ENCODE measurements around the gene DOK1. TPM values are rescaled to one million over a fixed set of nuclear protein-coding genes. Genes with fewer than 3 reads are reported as not detected.
A peak's percentile ranks its signal among the peaks of the same experiment; 100 is the strongest.

DOK1 gene
- total RNA-seq, 4 donors from 2014 or later, result 11.9 to 26.5 (median 19.3) TPM

- no peak overlapping the region for H3K27ac ChIP-seq (replicated peaks in 1 of 4)
- H3K36me3 ChIP-seq, result peaks cover 24 to 34% (median 30%) of the 10 kb centered on the region in 4 donors
- 97% methylated on average over 9 of the region's 11 CpGs for WGBS
- H3K4me3 ChIP-seq, result no peak overlapping the region
- peaks cover 24 to 38% (median 32%) of the 10 kb centered on the region in 4 donors for H3K4me1 ChIP-seq
- no peak for DNase-seq (ENCODE audit: extremely low spot score)
- TF ChIP-seq EP300 (IDR thresholded peaks at IDR 0.05) (no peak), CTCF (IDR thresholded peaks at IDR 0.05) (no peak), POLR2AphosphoS5 (IDR thresholded peaks at IDR 0.05) (no peak), POLR2A (IDR thresholded peaks at IDR 0.05; ENCODE audit: low read depth) (no peak)
- H3K27me3 ChIP-seq, result no peaks in the 10 kb centered on the region
- intact Hi-C loops (cut with DNase I), result loop anchor here (5.0 kb wide), 2 partner anchors 39 to 61 kb away; no protein-coding TSS in a partner anchor
- no peaks in the 10 kb centered on the region for H3K9me3 ChIP-seq
Observed at GRCh38 chr2:74526649-74527230, 27.8 kb upstream of the DOK1 start.

GRCh38 chr2:74527741-74528140 is 26.8 kb upstream of the DOK1 start:
- no peak for DNase-seq (ENCODE audit: extremely low spot score)
- intact Hi-C loops (cut with DNase I), result loop anchor here (2.0 to 5.0 kb wide), 3 partner anchors 25 to 60 kb away; no protein-coding TSS in a partner anchor
- no peak overlapping the region for H3K4me3 ChIP-seq
- H3K27ac ChIP-seq (replicated peaks in 1 of 4), result no peak overlapping the region
- H3K27me3 ChIP-seq, result no peaks in the 10 kb centered on the region
- peaks cover 24 to 42% (median 33%) of the 10 kb centered on the region in 4 donors for H3K4me1 ChIP-seq
- H3K36me3 ChIP-seq, result peaks cover 27 to 42% (median 37%) of the 10 kb centered on the region in 4 donors
- TF ChIP-seq POLR2A (IDR thresholded peaks at IDR 0.05; ENCODE audit: low read depth) (no peak), CTCF (IDR thresholded peaks at IDR 0.05) (no peak), EP300 (IDR thresholded peaks at IDR 0.05) (no peak), POLR2AphosphoS5 (IDR thresholded peaks at IDR 0.05) (no peak)
- 91% methylated on average over 9 of the region's 9 CpGs for WGBS
- H3K9me3 ChIP-seq, result no peaks in the 10 kb centered on the region

GRCh38 chr2:74528600-74529356 is 25.7 kb upstream of the DOK1 start:
- Histone ChIP-seq H3K4me1 (peaks cover 24 to 42% (median 33%) of the 10 kb centered on the region in 4 donors), H3K9me3 (no peaks in the 10 kb centered on the region), H3K4me3 (peak overlapping the region; percentile 62 to 92 (median 86)), H3K27ac (replicated peaks in 1 of 4) (peak overlapping the region; percentile 83 to 89 (median 87)), H3K27me3 (no peaks in the 10 kb centered on the region), H3K36me3 (peaks cover 30 to 52% (median 47%) of the 10 kb centered on the region in 4 donors)
- no peak for TF ChIP-seq EP300 (IDR thresholded peaks at IDR 0.05)
- no peak for TF ChIP-seq POLR2AphosphoS5 (IDR thresholded peaks at IDR 0.05)
- no peak for TF ChIP-seq CTCF (IDR thresholded peaks at IDR 0.05)
- TF ChIP-seq POLR2A (IDR thresholded peaks at IDR 0.05; ENCODE audit: low read depth), result no peak
- 26% methylated on average over 17 of the region's 29 CpGs for WGBS
- DNase-seq (ENCODE audit: extremely low spot score), result no peak
- intact Hi-C loops (cut with DNase I), result loop anchor here (1.0 to 5.0 kb wide), 4 partner anchors 26 to 59 kb away; partner anchors contain the start of gene DOK1

GRCh38 chr2:74529357-74530238 is 24.9 kb upstream of the DOK1 start, which contains the start of the genes AUP1 and HTRA2:
AUP1 (minus strand) TSS chr2:74529706; CDS start chr2:74529629, 77 bp downstream.
HTRA2 (plus strand) TSS chr2:74529933; CDS start chr2:74530007, 74 bp downstream.
- Histone ChIP-seq H3K4me1 (peaks cover 24 to 42% (median 33%) of the 10 kb centered on the region in 4 donors), H3K27ac (replicated peaks in 1 of 4) (peak within 1 kb of the TSS; percentile 83 to 89 (median 87)), H3K27me3 (no peaks in the 10 kb centered on the region), H3K9me3 (no peaks in the 10 kb centered on the region), H3K4me3 (peak within 1 kb of the TSS; percentile 62 to 92 (median 86)), H3K36me3 (peaks cover 30 to 58% (median 49%) of the 10 kb centered on the region in 4 donors)
- 1% methylated on average over 36 of the region's 87 CpGs for WGBS
- peak; percentile 99 for DNase-seq (ENCODE audit: extremely low spot score)
- intact Hi-C loops (cut with DNase I), result loop anchor here (1.0 to 5.0 kb wide), 4 partner anchors 25 to 58 kb away; partner anchors contain the start of gene DOK1
- TF ChIP-seq POLR2A (IDR thresholded peaks at IDR 0.05; ENCODE audit: low read depth) (peak; percentile 53), EP300 (IDR thresholded peaks at IDR 0.05) (no peak), CTCF (IDR thresholded peaks at IDR 0.05) (peak in 1 of 3 experiments; percentile 20), POLR2AphosphoS5 (IDR thresholded peaks at IDR 0.05) (peak; percentile 92 to 95)

Data from esophagus muscularis mucosa (tissue), 4 donors.